Adrenal gland (tissue), 12 donors: ENCODE data around the gene MIEN1. TPM values are rescaled to one million over a fixed set of nuclear protein-coding genes. Genes with fewer than 3 reads are reported as not detected.

Source experiments
- DNase-seq, 7 donors: peaks; one replicate each; pipeline ENCODE4 v3.0.0-alpha.2; 2019 to 2020
- H3K27ac ChIP-seq, 5 donors: fragments of 200-600 bp; sonication (generic) in 4 of 5; 1 replicate in 3 of 5; 2 replicates in 2 of 5; pipeline versions ENCODE4 v1.5.1 to v1.8.0; 2016 to 2020; ENCODE audit warnings: mild to moderate bottlenecking in 1 of 5
- H3K27me3 ChIP-seq: fragments of 200-600 bp; 2 replicates; pipeline ENCODE4 v1.8.0; 2021
- H3K36me3 ChIP-seq, 2 donors: fragments of 200-600 bp; replicated peaks in 1 of 2; 1 replicate in 1 of 2; 2 replicates in 1 of 2; pipeline versions ENCODE4 v1.5.1 to v1.8.0; 2018 to 2022
- H3K4me1 ChIP-seq, 2 donors: fragments of 200-600 bp; replicated peaks in 1 of 2; 1 replicate in 1 of 2; 2 replicates in 1 of 2; pipeline versions ENCODE4 v1.5.1 to v1.8.0; 2018 to 2021
- H3K4me3 ChIP-seq, 4 donors: fragments of 200-600 bp; sonication (generic) in 3 of 4; one replicate each; pipeline ENCODE4 v1.5.1; 2016 to 2018
- H3K9me3 ChIP-seq, 3 donors: fragments of 200-600 bp; sonication (generic) in 1 of 3; replicated peaks in 1 of 3; 1 replicate in 2 of 3; 2 replicates in 1 of 3; pipeline versions ENCODE4 v1.5.1 to v1.8.0; 2016 to 2021
- CTCF ChIP-seq, 6 experiments: fragments of 450-650 bp in 4 of 6; fragments of 200-600 bp in 2 of 6; sonication (generic) in 1 of 6; IDR thresholded peaks; 1 replicate in 5 of 6; 2 replicates in 1 of 6; pipeline versions ENCODE4 v1.5.1 to v1.8.0; 2016 to 2021; ENCODE audit warnings: antibody characterized with exemption in 6 of 6, mild to moderate bottlenecking in 2 of 6, moderate library complexity in 1 of 6
- POLR2A ChIP-seq, 2 donors: fragments of 450-650 bp; IDR thresholded peaks; one replicate each; pipeline ENCODE4 v1.6.1; 2017; ENCODE audit warnings: antibody characterized with exemption in 2 of 2, mild to moderate bottlenecking in 2 of 2, moderate library complexity in 1 of 2
- WGBS, 4 donors: extraction: QIAGEN DNeasy Blood & Tissue Kit in 2 of 4; methylation state at CpG; one replicate each; pipeline versions ENCODE4 v1.1.5 to v1.1.7; 2013 to 2017; 5-methylcytosine and 5-hydroxymethylcytosine counted together
- intact Hi-C, 2 donors: fragments of 100-400 bp; cut with DNase I; formaldehyde crosslinking; loops; one replicate each; pipeline versions ENCODE4 v1.14.1 to v1.15.0; 2022 to 2023
- polyA plus RNA-seq, 3 donors: library from polyadenylated mRNA; stranded (reverse); fragments of 200-250 nt in 2 of 3; fragments of 350-450 nt in 1 of 3; fragmentation: Illumina TruSeq in 1 of 3; extraction: RNeasy Lipid Tissue Mini Kit (QIAGEN cat#74804) in 1 of 3; gene quantifications; one replicate each; pipeline ENCODE4 v1.2.3, GENCODE V29; 2013 to 2014
- total RNA-seq, 9 donors: library from RNA; depleted of rRNA in 4 of 9; stranded (reverse); fragments of >200 nt in 4 of 9; fragments of 120-200 nt in 1 of 9; fragmentation: NEBNext Ultra II Directional in 1 of 9; extraction: Animal tissue kit (Norgen Biotek cat#: 25700) in 1 of 9; gene quantifications; one replicate each; pipeline versions ENCODE4 v1.1.0 to v1.2.4, GENCODE V29; 2013 to 2023
- donor health status: healthy with polysubstance abuse.
- donor health status: Bipolar disorder and iron deficiency.
- donor health status: DM: yes; HTN: yes; CAD: no.
- donor health status: DM: no; HTN: no; CAD: no.
- donor health status: DM: no; HTN: no; CAD: no.
- donor health status: DM: yes; HTN: yes; CAD: no.

Gene MIEN1
- total and polyA plus RNA-seq, 12 donors = 41.9 to 210 (median 51.0) TPM

DNA sequence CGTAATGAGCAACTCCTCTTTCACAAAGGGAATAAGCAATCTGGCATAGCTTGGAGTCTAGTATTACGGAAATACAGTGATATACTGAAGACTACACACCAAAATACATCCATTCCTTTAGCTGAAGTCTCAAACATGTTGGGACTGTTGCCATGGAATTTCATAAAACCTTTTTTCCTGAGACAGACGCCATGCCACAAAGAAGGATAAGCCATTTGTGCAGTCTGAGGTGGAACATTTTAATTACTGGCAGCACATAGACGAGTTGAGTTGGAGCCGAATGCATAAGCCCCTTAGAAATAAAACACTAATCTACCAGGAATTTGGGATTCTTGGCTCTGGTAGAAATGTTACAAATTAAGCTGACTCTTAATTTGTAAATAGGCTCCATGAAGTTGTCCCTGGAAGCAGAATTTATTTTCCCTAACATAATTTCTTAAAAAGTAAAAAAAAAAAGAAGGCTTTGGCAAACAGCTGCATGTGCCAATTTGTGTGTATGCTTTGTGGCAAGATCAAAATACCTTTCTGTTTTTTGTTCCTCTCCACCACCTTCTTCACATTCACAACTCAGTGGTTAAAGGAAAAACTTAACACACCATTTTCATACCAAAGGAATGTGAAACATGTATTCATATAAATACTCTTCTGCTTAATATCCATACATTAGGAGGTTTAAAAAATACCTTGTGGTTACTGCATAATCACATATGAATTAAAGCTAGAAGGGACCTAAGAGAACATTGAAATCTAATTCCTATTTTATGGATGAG, 32.9 kb upstream of the MIEN1 start:
- no peak overlapping the region for H3K4me3 ChIP-seq
- no peak for DNase-seq
- TF ChIP-seq POLR2A (IDR thresholded peaks at IDR 0.05) = no peak
- TF ChIP-seq CTCF (IDR thresholded peaks at IDR 0.05) = no peak
- H3K36me3 ChIP-seq = no peaks in the 10 kb centered on the region
- H3K27ac ChIP-seq = no peak overlapping the region
- peaks cover 13% of the 10 kb centered on the region for H3K27me3 ChIP-seq
- H3K9me3 ChIP-seq = no peaks in the 10 kb centered on the region
- 64 to 73% (median 70%) methylated on average over 5 of the region's 5 CpGs for WGBS, 4 donors
- H3K4me1 ChIP-seq = no peaks in the 10 kb centered on the region
- intact Hi-C loops = no loop called here

DNA sequence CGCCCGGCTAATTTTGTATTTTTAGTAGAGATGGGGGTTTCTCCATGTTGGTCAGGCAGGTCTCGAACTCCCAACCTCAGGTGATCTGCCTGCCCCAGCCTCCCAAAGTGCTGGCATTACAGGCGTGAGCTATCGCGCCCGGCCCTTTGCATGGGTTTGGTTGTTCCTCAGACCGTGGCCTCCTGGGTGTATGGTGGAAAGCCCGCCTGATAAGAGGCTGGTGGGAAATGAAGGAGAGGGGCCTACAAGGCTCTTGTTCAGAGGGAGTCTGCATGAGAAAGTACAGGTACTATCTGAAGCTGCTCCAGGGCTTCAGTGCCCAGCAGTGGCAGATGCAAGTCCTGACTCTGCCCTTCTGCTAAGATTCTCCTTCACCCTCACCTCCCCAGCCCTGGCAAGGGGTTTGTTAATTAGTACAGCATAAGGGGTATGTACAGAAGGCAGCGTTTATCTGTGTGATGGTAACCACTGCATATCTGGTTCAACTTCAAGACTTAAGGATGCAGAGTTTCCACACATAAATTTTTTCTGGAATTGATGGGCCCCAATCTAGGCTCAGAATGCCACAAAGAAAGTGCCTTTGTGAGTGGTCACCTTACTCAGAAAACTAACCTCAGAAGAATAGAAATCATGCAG, 31.6 kb upstream of the MIEN1 start:
- Histone ChIP-seq H3K4me1 (no peaks in the 10 kb centered on the region), H3K27ac (no peak overlapping the region), H3K36me3 (no peaks in the 10 kb centered on the region), H3K27me3 (peaks cover 13% of the 10 kb centered on the region), H3K9me3 (no peaks in the 10 kb centered on the region), H3K4me3 (no peak overlapping the region)
- TF ChIP-seq CTCF (IDR thresholded peaks at IDR 0.05) (no peak), POLR2A (IDR thresholded peaks at IDR 0.05) (no peak)
- 78 to 92% (median 85%) methylated on average over 3 to 10 of the region's 10 CpGs for WGBS, 4 donors
- DNase-seq = no peak
- intact Hi-C loops = no loop called here

- no peak for DNase-seq
- H3K27me3 ChIP-seq = peaks cover 9% of the 10 kb centered on the region
- no peak overlapping the region for H3K4me3 ChIP-seq
- H3K4me1 ChIP-seq = peaks cover 5% of the 10 kb centered on the region in 2 donors
- intact Hi-C loops = loop anchor here in 1 of 2 donors (10.0 kb wide), 1 partner anchor 214 kb away; no protein-coding TSS in a partner anchor
- no peaks in the 10 kb centered on the region for H3K9me3 ChIP-seq
- H3K36me3 ChIP-seq = no peaks in the 10 kb centered on the region
- 73 to 81% (median 79%) methylated on average over 5 of the region's 5 CpGs for WGBS, 4 donors
- no peak overlapping the region for H3K27ac ChIP-seq
- TF ChIP-seq CTCF (IDR thresholded peaks at IDR 0.05) = no peak
- TF ChIP-seq POLR2A (IDR thresholded peaks at IDR 0.05) = no peak
Measured at GRCh38 chr17:39759204-39759603, 28.9 kb upstream of the MIEN1 start.

GRCh38 chr17:39757931-39758873, 27.9 kb upstream of the MIEN1 start:
- WGBS, 4 donors = 51 to 65% (median 60%) methylated on average over 10 to 12 of the region's 12 CpGs
- H3K9me3 ChIP-seq = no peaks in the 10 kb centered on the region
- H3K4me1 ChIP-seq = peaks cover 5 to 13% of the 10 kb centered on the region in 2 donors
- intact Hi-C loops = loop anchor here in 1 of 2 donors (2.0 to 10.0 kb wide), 2 partner anchors 137 to 213 kb away; no protein-coding TSS in a partner anchor
- no peaks in the 10 kb centered on the region for H3K36me3 ChIP-seq
- TF ChIP-seq CTCF (IDR thresholded peaks at IDR 0.05) = no peak
- TF ChIP-seq POLR2A (IDR thresholded peaks at IDR 0.05) = no peak
- H3K27me3 ChIP-seq = peaks cover 9% of the 10 kb centered on the region
- no peak overlapping the region for H3K4me3 ChIP-seq
- no peak overlapping the region for H3K27ac ChIP-seq
- no peak for DNase-seq
